ENCODE measurements around the gene DGKG. TPM values are rescaled to one million over a fixed set of nuclear protein-coding genes. Genes with fewer than 3 reads are reported as not detected.

DGKG gene
- total and polyA plus RNA-seq, 9 of the 15 experiments (the other 6 are each of a cell fraction or from before 2014, with no cell fraction given), result 0.01 to 0.36 (median 0.15) TPM

- peak in 1 of 4 experiments; percentile 35 for DNase-seq (ENCODE audit: extremely low read depth in 1 of 4, low spot score in 3 of 4)
- Histone ChIP-seq H3K9ac (ENCODE audit: insufficient read depth in 1 of 2, low read depth in 2 of 2, low read length in 2 of 2) (no peak overlapping the region), H3K4me3 (no peak overlapping the region), H3K9me1 (ENCODE audit: control insufficient read depth, insufficient read depth, low read length) (no peaks in the 10 kb centered on the region), H3K4me2 (ENCODE audit: insufficient read depth, low read length) (no peak overlapping the region), H3K79me2 (ENCODE audit: control insufficient read depth, insufficient read depth, low read length) (no peaks in the 10 kb centered on the region), H3K36me3 (ENCODE audit: control insufficient read depth, insufficient read depth, low read length) (no peaks in the 10 kb centered on the region), H3K4me1 (replicated peaks in 1 of 2; ENCODE audit: control insufficient read depth in 2 of 2, insufficient read depth in 2 of 2, low read length in 2 of 2) (peaks cover 0 to 3% of the 10 kb centered on the region in 2 experiments; a peak in 2 of 5 replicates), H3K27ac (ENCODE audit: extremely low read depth, low read depth, low read length) (no peak overlapping the region), H2AFZ (ENCODE audit: low read depth, low read length) (no peak overlapping the region), H3K9me3 (replicated peaks; ENCODE audit: control insufficient read depth, insufficient read depth, low read depth, low read length) (no peaks in the 10 kb centered on the region), H3K27me3 (ENCODE audit: control insufficient read depth in 2 of 2, insufficient read depth in 2 of 2, low read length in 2 of 2) (peaks cover 19 to 62% of the 10 kb centered on the region in 2 experiments), H4K20me1 (replicated peaks; ENCODE audit: control insufficient read depth, insufficient read depth, low read length) (no peaks in the 10 kb centered on the region)
- in situ Hi-C loops (cut with MboI) (no loop called here), intact Hi-C loops (cut with micrococcal nuclease) (no loop called here)
- no peak for FAIRE-seq
- ATAC-seq, result peak; percentile 59
- 1% methylated on average over 8 of the region's 8 CpGs for WGBS (ENCODE audit: insufficient coverage, low coverage, missing lambda C conversion rate)
- no TSS peak for BruUV-seq (replicated peaks)
- CTCF ChIA-PET (ENCODE audit: low intra/inter-chr PET ratio), result no interaction called here
- POLR2A ChIA-PET, result interaction anchor here (0.5 to 0.6 kb wide), 3 partner anchors 171 to 831 kb away, joined by 3 to 4 read pairs (median 3); no protein-coding TSS in a partner anchor
- TF ChIP-seq SAFB (IDR thresholded peaks at IDR 0.05; ENCODE audit: borderline replicate concordance, low read depth, low read length) (no peak), BRF1 (IDR thresholded peaks at IDR 0.05; ENCODE audit: borderline replicate concordance, extremely low read depth, insufficient read length) (no peak), PRDM10 (IDR thresholded peaks at IDR 0.05; ENCODE audit: partially characterized antibody) (no peak), CUX1 (CRISPR knock-in tag; IDR thresholded peaks at IDR 0.05) (no peak), RERE (CRISPR knock-in tag; IDR thresholded peaks at IDR 0.05; ENCODE audit: borderline replicate concordance) (no peak), HNRNPUL1 (IDR thresholded peaks at IDR 0.05; ENCODE audit: low read length) (no peak)
These were observed 110.0 kb downstream of the DGKG start for GRCh38 chr3:186251948-186252619.
